ENCODE measurements around the gene CD300A. TPM values are rescaled to one million over a fixed set of nuclear protein-coding genes. Genes with fewer than 3 reads are reported as not detected.

CD300A gene
- total and polyA plus RNA-seq, 3 donors from 2014 or later, result 2.0 to 3.7 (median 2.4) TPM

DNA sequence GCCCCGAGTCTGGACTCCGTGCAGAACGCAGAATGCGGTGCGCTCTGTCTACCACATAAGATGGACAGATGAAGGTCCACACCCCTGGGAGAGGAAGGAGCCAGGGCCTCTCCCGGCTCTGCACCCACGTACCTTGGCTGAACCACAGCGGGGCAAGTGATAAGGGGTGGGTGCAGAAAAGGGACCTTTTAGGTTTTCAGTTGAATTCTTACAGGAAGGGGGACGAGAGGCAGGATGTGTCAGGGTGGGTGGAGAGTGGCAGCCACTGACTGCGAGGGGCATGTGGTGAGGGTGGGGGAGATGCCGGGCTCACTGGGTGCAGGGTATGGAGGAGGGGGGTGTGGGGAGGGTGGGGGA lies 372 bp downstream of the CD300A start:
- intact Hi-C loops (cut with DNase I; ENCODE audit: low total_unique reads), result no loop called here
- H3K27ac ChIP-seq, result no peak overlapping the region

DNA sequence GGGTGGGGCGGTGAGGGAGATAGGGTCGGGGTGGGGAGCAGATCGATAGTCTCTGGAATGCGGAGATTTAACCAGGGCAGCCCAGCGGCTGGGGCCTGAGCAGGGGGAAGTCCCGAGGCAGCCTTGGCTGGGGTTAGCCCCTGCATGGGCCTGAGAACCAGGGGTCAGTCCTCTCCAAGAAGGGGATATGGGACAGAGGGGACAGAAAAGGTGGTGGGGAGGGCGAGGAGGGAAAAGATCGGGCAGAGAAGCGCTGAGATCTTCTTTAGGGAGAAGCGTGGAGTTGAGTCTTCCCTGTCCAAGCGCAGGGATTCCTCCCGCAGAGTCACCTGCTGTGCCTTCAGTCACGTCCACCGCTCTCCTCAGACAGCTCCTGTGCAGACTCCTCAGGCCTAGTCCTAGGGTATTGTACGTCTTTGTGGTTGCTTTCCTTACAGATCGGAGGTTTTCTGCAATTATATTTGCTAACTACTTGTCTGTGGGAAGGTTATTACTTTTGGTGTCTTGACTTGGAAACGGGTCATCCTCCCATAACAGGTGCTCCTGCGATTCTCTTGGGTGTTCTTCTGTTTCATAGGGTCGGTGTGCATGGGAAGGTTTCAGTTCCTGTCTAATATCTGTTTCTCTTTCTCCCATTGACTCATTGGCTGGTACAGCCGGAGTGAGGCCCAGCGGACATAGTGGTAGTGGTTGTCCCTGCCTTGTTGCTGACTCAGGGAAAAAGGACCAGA lies 952 bp downstream of the CD300A start:
- no peak overlapping the region for H3K4me3 ChIP-seq
- no peaks in the 10 kb centered on the region for H3K27me3 ChIP-seq
- no peaks in the 10 kb centered on the region for H3K9me3 ChIP-seq
- intact Hi-C loops (cut with DNase I; ENCODE audit: low total_unique reads), result no loop called here
- 50 to 53% methylated on average over 19 to 21 of the region's 21 CpGs for WGBS, 2 donors
- H3K4me1 ChIP-seq, result peaks cover 7% of the 10 kb centered on the region
- H3K27ac ChIP-seq, result no peak overlapping the region
- DNase-seq, result no peak
- TF ChIP-seq POLR2A (IDR thresholded peaks at IDR 0.05), result no peak
- TF ChIP-seq, protein P1, sequence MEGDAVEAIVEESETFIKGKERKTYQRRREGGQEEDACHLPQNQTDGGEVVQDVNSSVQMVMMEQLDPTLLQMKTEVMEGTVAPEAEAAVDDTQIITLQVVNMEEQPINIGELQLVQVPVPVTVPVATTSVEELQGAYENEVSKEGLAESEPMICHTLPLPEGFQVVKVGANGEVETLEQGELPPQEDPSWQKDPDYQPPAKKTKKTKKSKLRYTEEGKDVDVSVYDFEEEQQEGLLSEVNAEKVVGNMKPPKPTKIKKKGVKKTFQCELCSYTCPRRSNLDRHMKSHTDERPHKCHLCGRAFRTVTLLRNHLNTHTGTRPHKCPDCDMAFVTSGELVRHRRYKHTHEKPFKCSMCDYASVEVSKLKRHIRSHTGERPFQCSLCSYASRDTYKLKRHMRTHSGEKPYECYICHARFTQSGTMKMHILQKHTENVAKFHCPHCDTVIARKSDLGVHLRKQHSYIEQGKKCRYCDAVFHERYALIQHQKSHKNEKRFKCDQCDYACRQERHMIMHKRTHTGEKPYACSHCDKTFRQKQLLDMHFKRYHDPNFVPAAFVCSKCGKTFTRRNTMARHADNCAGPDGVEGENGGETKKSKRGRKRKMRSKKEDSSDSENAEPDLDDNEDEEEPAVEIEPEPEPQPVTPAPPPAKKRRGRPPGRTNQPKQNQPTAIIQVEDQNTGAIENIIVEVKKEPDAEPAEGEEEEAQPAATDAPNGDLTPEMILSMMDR (IDR thresholded peaks at IDR 0.05), result no peak
- H3K36me3 ChIP-seq (ENCODE audit: low read depth, missing control alignments), result no peaks in the 10 kb centered on the region

More for the DNA sequence above, 372 bp downstream of the CD300A start:
- H3K4me1 ChIP-seq, result peaks cover 7% of the 10 kb centered on the region
- no peak for TF ChIP-seq POLR2A (IDR thresholded peaks at IDR 0.05)
- TF ChIP-seq, protein P1 (IDR thresholded peaks at IDR 0.05), result no peak
- WGBS, 2 donors, result 31 to 41% methylated on average over 7 to 11 of the region's 11 CpGs
- H3K4me3 ChIP-seq, result no peak overlapping the region
- H3K36me3 ChIP-seq (ENCODE audit: low read depth, missing control alignments), result no peaks in the 10 kb centered on the region
- H3K27me3 ChIP-seq, result no peaks in the 10 kb centered on the region
- DNase-seq, result no peak
- H3K9me3 ChIP-seq, result no peaks in the 10 kb centered on the region

DNA sequence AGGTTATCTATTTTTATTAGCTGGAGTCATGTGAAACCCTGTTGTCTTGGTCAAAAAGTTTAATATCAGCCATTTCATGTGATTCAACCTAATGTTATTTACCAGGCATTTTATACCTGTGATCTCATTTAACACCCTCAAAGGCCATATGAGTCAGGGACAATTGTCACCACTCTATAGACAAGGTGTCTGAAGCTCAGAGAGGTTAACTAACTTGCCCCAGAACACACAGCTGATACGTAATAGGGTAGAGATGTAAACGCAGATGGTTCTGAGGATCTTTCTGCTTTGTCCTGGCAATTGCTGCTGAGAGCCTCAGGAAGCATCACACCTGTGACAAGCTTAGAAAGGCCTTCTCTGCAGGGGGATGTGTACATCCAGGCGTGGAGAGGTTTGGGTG lies 4.9 kb downstream of the CD300A start:
- 94 to 97% methylated on average over 3 of the region's 3 CpGs for WGBS, 2 donors
- Histone ChIP-seq H3K9me3 (no peaks in the 10 kb centered on the region), H3K4me1 (peaks cover 4% of the 10 kb centered on the region), H3K27ac (no peak overlapping the region), H3K27me3 (no peaks in the 10 kb centered on the region), H3K36me3 (ENCODE audit: low read depth, missing control alignments) (no peaks in the 10 kb centered on the region), H3K4me3 (no peak overlapping the region)
- TF ChIP-seq, protein P1 (IDR thresholded peaks at IDR 0.05), result no peak
- no peak for TF ChIP-seq POLR2A (IDR thresholded peaks at IDR 0.05)
- intact Hi-C loops (cut with DNase I; ENCODE audit: low total_unique reads), result no loop called here
- no peak for DNase-seq

DNA sequence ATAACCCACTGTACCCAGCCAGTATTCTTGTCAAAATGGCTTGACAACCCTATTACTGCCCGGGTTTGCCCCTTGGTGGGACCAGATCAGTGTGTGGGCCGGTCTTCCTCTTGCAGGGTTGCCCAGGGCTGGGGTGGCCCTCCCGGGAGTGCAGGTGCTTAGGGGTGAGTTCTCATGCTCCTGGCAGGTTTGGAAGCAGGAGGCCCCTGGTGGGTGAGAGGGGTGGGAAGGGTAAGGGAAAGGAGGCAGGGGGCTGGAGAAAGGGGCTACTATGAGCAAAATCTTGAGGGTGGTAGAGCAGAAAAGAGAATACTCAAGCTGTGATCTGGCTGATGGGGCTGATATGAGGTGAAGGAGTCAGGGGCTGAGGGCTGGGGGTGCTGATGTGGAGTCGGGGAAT lies 6.5 kb downstream of the CD300A start:
- 69 to 85% methylated on average over 4 of the region's 4 CpGs for WGBS, 2 donors
- no peak for DNase-seq
- Histone ChIP-seq H3K27me3 (no peaks in the 10 kb centered on the region), H3K4me3 (no peak overlapping the region), H3K9me3 (no peaks in the 10 kb centered on the region), H3K36me3 (ENCODE audit: low read depth, missing control alignments) (no peaks in the 10 kb centered on the region), H3K27ac (no peak overlapping the region), H3K4me1 (no peaks in the 10 kb centered on the region)
- intact Hi-C loops (cut with DNase I; ENCODE audit: low total_unique reads), result no loop called here
- no peak for TF ChIP-seq POLR2A (IDR thresholded peaks at IDR 0.05)
- TF ChIP-seq, protein P1 (IDR thresholded peaks at IDR 0.05), result no peak

DNA sequence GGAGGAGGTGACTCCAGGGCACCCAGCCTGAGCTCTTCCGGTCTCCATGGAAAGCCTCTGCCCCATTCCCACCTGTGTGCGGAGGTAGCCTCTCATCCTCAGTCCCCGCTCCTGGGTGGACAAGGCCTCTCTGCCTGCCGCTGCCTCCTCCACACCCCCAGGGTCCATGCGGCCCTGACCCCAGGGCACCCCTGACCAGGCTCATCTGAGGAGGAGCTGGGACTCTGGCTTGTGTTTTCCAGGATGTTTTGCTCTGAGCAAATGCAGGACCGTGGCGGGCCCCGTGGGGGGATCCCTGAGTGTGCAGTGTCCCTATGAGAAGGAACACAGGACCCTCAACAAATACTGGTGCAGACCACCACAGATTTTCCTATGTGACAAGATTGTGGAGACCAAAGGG lies 6.9 kb downstream of the CD300A start:
- Histone ChIP-seq H3K27me3 (no peaks in the 10 kb centered on the region), H3K4me3 (no peak overlapping the region), H3K27ac (no peak overlapping the region), H3K4me1 (peaks cover 2% of the 10 kb centered on the region), H3K36me3 (ENCODE audit: low read depth, missing control alignments) (no peaks in the 10 kb centered on the region), H3K9me3 (no peaks in the 10 kb centered on the region)
- WGBS, 2 donors, result 61 to 67% methylated on average over 3 to 4 of the region's 8 CpGs
- no peak for DNase-seq
- no peak for TF ChIP-seq POLR2A (IDR thresholded peaks at IDR 0.05)
- TF ChIP-seq, protein P1 (IDR thresholded peaks at IDR 0.05), result no peak
- intact Hi-C loops (cut with DNase I; ENCODE audit: low total_unique reads), result no loop called here
